Neural cell (in vitro differentiated cells): Measurements from ENCODE around the gene APBA3.

Experiments
- CTCF ChIP-seq: fragments of 450-650 bp; IDR thresholded peaks from 2 replicates; pipeline ENCODE4 v1.5.1; 2014; ENCODE audit warnings: antibody characterized with exemption, mild to moderate bottlenecking, moderate library complexity; ENCODE audit not compliant: poor library complexity, severe bottlenecking
- EP300 ChIP-seq: fragments of 450-650 bp; conservative IDR thresholded peaks from 2 replicates; pipeline ENCODE4 v1.6.1; 2014; ENCODE audit warnings: antibody characterized with exemption, mild to moderate bottlenecking, moderate library complexity; ENCODE audit not compliant: poor library complexity, severe bottlenecking
- EZH2 ChIP-seq: fragments of 200-600, 300-800 bp; shearing (Covaris generic), sonication (generic); IDR thresholded peaks from 2 replicates; pipeline ENCODE4 v1.6.1; 2014; ENCODE audit warnings: antibody characterized with exemption, low read length, borderline replicate concordance, mild to moderate bottlenecking; ENCODE audit not compliant: insufficient read depth, poor library complexity, severe bottlenecking
- POLR2AphosphoS5 ChIP-seq: IDR thresholded peaks from 2 replicates; pipeline ENCODE4 v1.6.1; 2012
- REST ChIP-seq: IDR thresholded peaks from 2 replicates; pipeline ENCODE4 v1.6.1; 2012; ENCODE audit warnings: borderline replicate concordance
- TAF1 ChIP-seq: IDR thresholded peaks from 2 replicates; pipeline ENCODE4 v1.6.1; 2012; ENCODE audit warnings: low read depth

GRCh38 chr19:3793799-3794198 lies 32.3 kb upstream of the APBA3 start:
- no peak for TF ChIP-seq CTCF
- no peak for TF ChIP-seq EZH2
- no peak for TF ChIP-seq EP300
- TF ChIP-seq POLR2AphosphoS5, result no peak
- TF ChIP-seq REST, result no peak
- TF ChIP-seq TAF1, result no peak
